Kidney epithelial cell (primary cell): ENCODE results near the gene TSNAX. TPM values are rescaled to one million over a fixed set of nuclear protein-coding genes. Genes with fewer than 3 reads are reported as not detected.
"Not testable (repeated sequence)": the region's sequence is repeated elsewhere in the genome, so short reads cannot be mapped to it uniquely, and the experiment has no call there.

Experiments
- DNase-seq: peaks from one replicate; pipeline ENCODE4 v3.0.0-alpha.2; 2010; ENCODE audit warnings: low read depth
- H3K27me3 ChIP-seq: 2 replicates; pipeline ENCODE4 v1.6.0; 2011; ENCODE audit warnings: low read length; ENCODE audit not compliant: control insufficient read depth, insufficient read depth
- H3K36me3 ChIP-seq: 2 replicates; pipeline ENCODE4 v1.5.1; 2011; ENCODE audit warnings: low read length; ENCODE audit not compliant: control insufficient read depth, insufficient read depth
- H3K4me3 ChIP-seq: 2 replicates; pipeline ENCODE4 v1.5.1; 2011; ENCODE audit warnings: low read depth, mild to moderate bottlenecking, control low read depth, low read length
- total RNA-seq: library from RNA; depleted of rRNA; stranded (reverse); fragments of >200 nt; gene quantifications from 2 replicates; pipeline ENCODE4 v1.2.3, GENCODE V29; 2015
- TF ChIP-seq, protein P1 (sequence below): IDR thresholded peaks from 2 replicates; pipeline ENCODE4 v1.5.1; 2011; ENCODE audit warnings: mild to moderate bottlenecking, moderate library complexity, low read length, control low read depth, inconsistent platforms; ENCODE audit not compliant: insufficient read depth, poor library complexity, severe bottlenecking

Gene TSNAX
- total RNA-seq, 1 donor from 2014 or later = 29.4 TPM

DNA sequence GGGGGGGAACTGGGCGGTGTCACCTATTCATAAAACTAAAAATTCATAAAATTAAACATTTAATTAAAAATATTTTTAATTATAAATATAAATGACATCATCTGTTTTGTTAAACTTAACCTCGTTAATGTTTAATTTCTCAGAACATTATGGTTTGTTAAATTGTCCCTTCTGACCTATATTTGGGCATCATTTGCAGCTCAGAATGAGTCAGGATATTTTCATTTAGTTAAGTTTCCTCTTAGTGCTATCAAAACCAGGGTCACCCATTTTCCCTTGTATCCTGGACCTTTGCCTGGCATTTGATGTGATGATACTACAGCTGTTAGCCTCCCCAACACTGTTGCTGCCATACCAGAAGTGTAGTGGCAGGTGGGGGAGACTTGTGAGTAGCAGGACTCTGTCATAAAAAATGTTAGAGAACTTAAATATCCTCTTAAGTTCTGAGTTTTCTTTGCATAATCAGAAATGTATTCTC is 30.3 kb downstream of the TSNAX start:
- TF ChIP-seq, protein P1, sequence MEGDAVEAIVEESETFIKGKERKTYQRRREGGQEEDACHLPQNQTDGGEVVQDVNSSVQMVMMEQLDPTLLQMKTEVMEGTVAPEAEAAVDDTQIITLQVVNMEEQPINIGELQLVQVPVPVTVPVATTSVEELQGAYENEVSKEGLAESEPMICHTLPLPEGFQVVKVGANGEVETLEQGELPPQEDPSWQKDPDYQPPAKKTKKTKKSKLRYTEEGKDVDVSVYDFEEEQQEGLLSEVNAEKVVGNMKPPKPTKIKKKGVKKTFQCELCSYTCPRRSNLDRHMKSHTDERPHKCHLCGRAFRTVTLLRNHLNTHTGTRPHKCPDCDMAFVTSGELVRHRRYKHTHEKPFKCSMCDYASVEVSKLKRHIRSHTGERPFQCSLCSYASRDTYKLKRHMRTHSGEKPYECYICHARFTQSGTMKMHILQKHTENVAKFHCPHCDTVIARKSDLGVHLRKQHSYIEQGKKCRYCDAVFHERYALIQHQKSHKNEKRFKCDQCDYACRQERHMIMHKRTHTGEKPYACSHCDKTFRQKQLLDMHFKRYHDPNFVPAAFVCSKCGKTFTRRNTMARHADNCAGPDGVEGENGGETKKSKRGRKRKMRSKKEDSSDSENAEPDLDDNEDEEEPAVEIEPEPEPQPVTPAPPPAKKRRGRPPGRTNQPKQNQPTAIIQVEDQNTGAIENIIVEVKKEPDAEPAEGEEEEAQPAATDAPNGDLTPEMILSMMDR = no peak
- DNase-seq = no peak

DNA sequence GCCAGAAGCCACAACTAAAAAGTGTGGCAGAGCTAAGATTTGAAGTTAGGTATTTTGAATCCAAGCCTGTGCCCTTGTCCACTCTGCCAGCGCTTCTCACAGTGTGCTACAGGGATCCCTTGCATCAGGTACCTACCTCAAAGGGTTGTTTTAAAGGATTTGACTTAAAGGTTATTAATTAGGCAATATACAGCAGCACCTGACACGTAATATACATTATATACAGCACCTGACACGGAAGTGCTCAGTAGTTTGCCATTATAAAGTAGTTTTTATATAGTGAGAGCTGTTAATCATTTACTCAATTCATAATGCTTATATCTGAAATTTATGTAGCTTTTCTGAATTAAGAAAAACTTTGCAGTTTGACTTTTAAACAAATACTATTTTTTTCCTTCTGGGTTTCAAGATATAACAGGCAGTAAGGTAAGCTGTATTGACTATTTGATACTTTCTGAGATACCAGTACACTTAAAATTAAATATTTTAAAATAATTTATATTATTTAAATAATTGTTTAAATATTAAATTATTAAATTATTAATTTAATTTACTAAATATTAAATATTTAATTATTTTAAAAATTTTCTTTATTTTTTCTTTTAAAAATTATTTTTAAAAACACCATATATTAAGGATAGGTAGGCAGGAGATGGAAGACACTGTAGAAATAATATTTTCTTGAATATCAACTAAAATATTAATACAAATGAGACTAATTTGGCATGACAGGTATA is 33.3 kb downstream of the TSNAX start:
- Histone ChIP-seq H3K36me3 (peaks cover 2% of the 10 kb centered on the region), H3K27me3 (no peaks in the 10 kb centered on the region), H3K4me3 (no peak overlapping the region)
- DNase-seq = no peak
- TF ChIP-seq, protein P1 = no peak

More for the DNA sequence above, 30.3 kb downstream of the TSNAX start:
- Histone ChIP-seq H3K36me3 (peaks cover 2% of the 10 kb centered on the region), H3K4me3 (no peak overlapping the region), H3K27me3 (no peaks in the 10 kb centered on the region)

DNA sequence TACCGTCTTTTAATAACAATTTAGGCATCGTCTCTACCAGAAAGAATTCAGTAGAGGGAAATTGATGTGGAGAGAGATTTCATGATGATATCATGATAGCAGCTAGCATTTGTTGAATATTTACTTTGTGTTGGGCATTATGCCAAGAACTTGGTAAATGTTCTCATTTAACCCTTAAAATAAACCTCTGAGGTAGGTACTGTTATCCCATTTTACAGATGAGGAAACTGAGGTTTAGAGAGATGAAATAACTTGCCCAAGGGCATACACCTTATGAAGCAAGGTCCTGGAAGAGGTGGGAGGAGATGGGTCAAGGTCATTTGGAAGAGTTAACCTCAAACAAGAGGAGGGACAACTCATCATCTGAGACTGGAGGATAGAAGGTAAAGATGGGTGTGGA is 34.8 kb downstream of the TSNAX start:
- H3K27me3 ChIP-seq = no peaks in the 10 kb centered on the region
- H3K36me3 ChIP-seq = peaks cover 2% of the 10 kb centered on the region
- DNase-seq = no peak
- TF ChIP-seq, protein P1 = no peak
- H3K4me3 ChIP-seq = no peak overlapping the region

DNA sequence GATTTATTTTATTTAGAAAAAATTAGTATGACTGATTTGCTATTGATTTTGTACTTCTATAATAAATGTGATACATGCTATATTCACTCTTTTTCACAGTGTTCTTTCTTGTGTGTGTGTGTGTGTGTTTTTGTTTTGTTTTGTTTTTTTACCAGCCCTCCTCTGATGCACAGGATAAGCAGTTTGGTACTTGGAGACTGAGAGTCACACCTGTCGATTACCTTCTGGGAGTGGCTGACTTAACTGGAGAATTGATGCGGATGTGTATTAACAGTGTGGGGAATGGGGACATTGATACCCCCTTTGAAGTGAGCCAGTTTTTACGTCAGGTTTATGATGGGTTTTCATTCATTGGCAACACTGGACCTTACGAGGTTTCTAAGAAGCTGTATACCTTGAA is 35.9 kb downstream of the TSNAX start:
- H3K4me3 ChIP-seq = no peak overlapping the region
- no peak for DNase-seq

DNA sequence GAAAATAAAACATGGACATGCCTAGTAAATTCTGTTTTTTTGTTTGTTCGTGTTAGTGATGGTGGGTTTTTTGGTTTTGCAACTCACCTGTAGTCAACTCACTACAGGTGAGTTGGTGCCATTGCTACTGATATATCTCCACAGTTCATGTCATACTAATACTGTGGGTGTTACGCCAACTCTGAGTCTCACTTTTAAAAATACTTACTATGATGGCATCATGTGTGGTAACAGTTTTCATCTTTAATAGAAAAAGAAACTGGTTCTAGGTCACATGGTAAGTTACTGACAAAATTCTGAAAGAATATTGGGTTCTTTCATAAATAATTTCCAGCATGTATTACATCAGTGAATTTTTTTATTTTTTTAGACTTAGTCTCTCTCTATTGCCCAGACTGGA is 38.0 kb downstream of the TSNAX start:
- no peak overlapping the region for H3K4me3 ChIP-seq
- peaks cover 1% of the 10 kb centered on the region for H3K36me3 ChIP-seq
- no peaks in the 10 kb centered on the region for H3K27me3 ChIP-seq
- no peak for DNase-seq
- TF ChIP-seq, protein P1 = no peak

More for the DNA sequence above, 35.9 kb downstream of the TSNAX start:
- H3K36me3 ChIP-seq = peaks cover 2% of the 10 kb centered on the region
- H3K27me3 ChIP-seq = no peaks in the 10 kb centered on the region
- TF ChIP-seq, protein P1 = no peak

DNA sequence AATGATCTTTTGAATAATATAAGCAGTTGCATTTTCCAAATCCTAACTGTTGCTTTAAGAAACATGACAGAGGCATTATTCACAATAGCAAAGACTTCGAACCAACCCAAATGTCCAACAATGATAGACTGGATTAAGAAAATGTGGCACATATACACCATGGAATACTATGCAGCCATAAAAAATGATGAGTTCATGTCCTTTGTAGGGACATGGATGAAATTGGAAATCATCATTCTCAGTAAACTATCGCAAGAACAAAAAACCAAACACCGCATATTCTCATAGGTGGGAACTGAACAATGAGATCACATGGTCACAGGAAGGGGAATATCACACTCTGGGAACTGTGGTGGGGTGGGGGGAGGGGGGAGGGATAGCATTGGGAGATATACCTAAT is 41.8 kb downstream of the TSNAX start:
- DNase-seq = not testable (repeated sequence)

More for the DNA sequence above, 41.8 kb downstream of the TSNAX start:
- H3K4me3 ChIP-seq, H3K36me3 ChIP-seq, H3K27me3 ChIP-seq: not testable (repeated sequence)
